ENCODE data around the gene SNAP91.
A peak's percentile ranks its signal among the peaks of the same experiment; 100 is the strongest.

Gene SNAP91

GRCh38 chr6:83600459-83600858, 108.4 kb downstream of the SNAP91 start:
- Histone ChIP-seq H3K36me3 (ENCODE audit: control insufficient read depth, insufficient read depth, low read length) (no peaks in the 10 kb centered on the region), H3K4me2 (ENCODE audit: low read length) (no peak overlapping the region), H3K27me3 (ENCODE audit: control insufficient read depth, insufficient read depth, low read length) (no peaks in the 10 kb centered on the region), H3K9ac (no peak overlapping the region), H2AFZ (no peak overlapping the region), H3K4me1 (peaks cover 9% of the 10 kb centered on the region), H3K4me3 (ENCODE audit: low read depth, low read length) (no peak overlapping the region), H3K27ac (no peak overlapping the region), H3K9me3 (ENCODE audit: control insufficient read depth, low read length) (no peaks in the 10 kb centered on the region), H3K79me2 (no peaks in the 10 kb centered on the region)
- no peak for TF ChIP-seq CTCF (IDR thresholded peaks at IDR 0.05)

GRCh38 chr6:83597511-83597910, 111.4 kb downstream of the SNAP91 start:
- H3K27me3 ChIP-seq (ENCODE audit: control insufficient read depth, insufficient read depth, low read length): no peaks in the 10 kb centered on the region
- no peaks in the 10 kb centered on the region for H3K79me2 ChIP-seq
- H3K4me2 ChIP-seq (ENCODE audit: low read length): no peak overlapping the region
- H3K9me3 ChIP-seq (ENCODE audit: control insufficient read depth, low read length): no peaks in the 10 kb centered on the region
- TF ChIP-seq CTCF (IDR thresholded peaks at IDR 0.05): no peak
- no peak overlapping the region for H3K27ac ChIP-seq
- H3K9ac ChIP-seq: no peak overlapping the region
- H2AFZ ChIP-seq: peak overlapping the region; percentile 3
- no peaks in the 10 kb centered on the region for H3K36me3 ChIP-seq (ENCODE audit: control insufficient read depth, insufficient read depth, low read length)
- H3K4me1 ChIP-seq: peaks cover 9% of the 10 kb centered on the region
- H3K4me3 ChIP-seq (ENCODE audit: low read depth, low read length): no peak overlapping the region

- H3K36me3 ChIP-seq (ENCODE audit: control insufficient read depth, insufficient read depth, low read length): no peaks in the 10 kb centered on the region
- H3K4me2 ChIP-seq (ENCODE audit: low read length): no peak overlapping the region
- H3K79me2 ChIP-seq: no peaks in the 10 kb centered on the region
- no peak overlapping the region for H3K4me3 ChIP-seq (ENCODE audit: low read depth, low read length)
- peak overlapping the region; percentile 3 for H2AFZ ChIP-seq
- no peak overlapping the region for H3K27ac ChIP-seq
- H3K4me1 ChIP-seq: peaks cover 9% of the 10 kb centered on the region
- H3K27me3 ChIP-seq (ENCODE audit: control insufficient read depth, insufficient read depth, low read length): no peaks in the 10 kb centered on the region
- H3K9me3 ChIP-seq (ENCODE audit: control insufficient read depth, low read length): no peaks in the 10 kb centered on the region
- H3K9ac ChIP-seq: no peak overlapping the region
- no peak for TF ChIP-seq CTCF (IDR thresholded peaks at IDR 0.05)
Observed at GRCh38 chr6:83597051-83597450, 111.8 kb downstream of the SNAP91 start.

GRCh38 chr6:83594941-83595340, 114.0 kb downstream of the SNAP91 start:
- H3K4me1 ChIP-seq: peaks cover 9% of the 10 kb centered on the region
- H2AFZ ChIP-seq: no peak overlapping the region
- H3K9ac ChIP-seq: no peak overlapping the region
- H3K4me3 ChIP-seq (ENCODE audit: low read depth, low read length): no peak overlapping the region
- H3K9me3 ChIP-seq (ENCODE audit: control insufficient read depth, low read length): no peaks in the 10 kb centered on the region
- H3K27me3 ChIP-seq (ENCODE audit: control insufficient read depth, insufficient read depth, low read length): no peaks in the 10 kb centered on the region
- no peak overlapping the region for H3K4me2 ChIP-seq (ENCODE audit: low read length)
- H3K36me3 ChIP-seq (ENCODE audit: control insufficient read depth, insufficient read depth, low read length): no peaks in the 10 kb centered on the region
- no peak overlapping the region for H3K27ac ChIP-seq
- H3K79me2 ChIP-seq: no peaks in the 10 kb centered on the region
- no peak for TF ChIP-seq CTCF (IDR thresholded peaks at IDR 0.05)

- Histone ChIP-seq H3K4me3 (ENCODE audit: low read depth, low read length) (no peak overlapping the region), H3K27ac (no peak overlapping the region), H3K9ac (no peak overlapping the region), H3K36me3 (ENCODE audit: control insufficient read depth, insufficient read depth, low read length) (no peaks in the 10 kb centered on the region), H3K9me3 (ENCODE audit: control insufficient read depth, low read length) (no peaks in the 10 kb centered on the region), H3K27me3 (ENCODE audit: control insufficient read depth, insufficient read depth, low read length) (no peaks in the 10 kb centered on the region), H3K4me2 (ENCODE audit: low read length) (no peak overlapping the region), H3K4me1 (peaks cover 9% of the 10 kb centered on the region), H3K79me2 (no peaks in the 10 kb centered on the region), H2AFZ (no peak overlapping the region)
- TF ChIP-seq CTCF (IDR thresholded peaks at IDR 0.05): no peak
Observed at GRCh38 chr6:83593395-83593785, 115.5 kb downstream of the SNAP91 start.

Measured in parathyroid adenoma (tissue), 2 donors.